ENCODE measurements around the gene WWC2.

WWC2 gene

GRCh38 chr4:183182873-183183725 is 84.0 kb downstream of the WWC2 start:
- H3K4me3 ChIP-seq (ENCODE audit: low read length): no peak overlapping the region
- no peaks in the 10 kb centered on the region for H3K36me3 ChIP-seq (ENCODE audit: control insufficient read depth, low read length)
- no peaks in the 10 kb centered on the region for H4K20me1 ChIP-seq (ENCODE audit: control insufficient read depth, insufficient read depth, low read depth, low read length)
- H3K9me3 ChIP-seq (ENCODE audit: control insufficient read depth, insufficient read depth, low read length): no peaks in the 10 kb centered on the region
- H3K27ac ChIP-seq (ENCODE audit: low read depth, low read length): no peak overlapping the region
- H3K27me3 ChIP-seq (ENCODE audit: control insufficient read depth, low read length): no peaks in the 10 kb centered on the region
- no peak overlapping the region for H3K4me2 ChIP-seq (ENCODE audit: low read length)
- H3F3A ChIP-seq (ENCODE audit: control insufficient read depth, insufficient read depth): no peaks in the 10 kb centered on the region
- no peaks in the 10 kb centered on the region for H3K4me1 ChIP-seq (ENCODE audit: control insufficient read depth, low read length)
- no peak for TF ChIP-seq CTCF (IDR thresholded peaks at IDR 0.05; ENCODE audit: low read depth, low read length, poor library complexity, severe bottlenecking)
- TF ChIP-seq EZH2phosphoT487 (IDR thresholded peaks at IDR 0.05; ENCODE audit: borderline replicate concordance, low read length): no peak
- H3K9me2 ChIP-seq (replicated peaks; ENCODE audit: control insufficient read depth, low read length): no peaks in the 10 kb centered on the region
- no peaks in the 10 kb centered on the region for H3K79me2 ChIP-seq (ENCODE audit: control insufficient read depth, low read length)

- TF ChIP-seq EZH2phosphoT487 (IDR thresholded peaks at IDR 0.05; ENCODE audit: borderline replicate concordance, low read length) (no peak), CTCF (IDR thresholded peaks at IDR 0.05; ENCODE audit: low read depth, low read length, poor library complexity, severe bottlenecking) (no peak)
- H3K27me3 ChIP-seq (ENCODE audit: control insufficient read depth, low read length): no peaks in the 10 kb centered on the region
- no peak overlapping the region for H3K27ac ChIP-seq (ENCODE audit: low read depth, low read length)
- H3K36me3 ChIP-seq (ENCODE audit: control insufficient read depth, low read length): no peaks in the 10 kb centered on the region
- no peak overlapping the region for H3K4me2 ChIP-seq (ENCODE audit: low read length)
- no peaks in the 10 kb centered on the region for H3K9me2 ChIP-seq (replicated peaks; ENCODE audit: control insufficient read depth, low read length)
- no peaks in the 10 kb centered on the region for H3K4me1 ChIP-seq (ENCODE audit: control insufficient read depth, low read length)
- H3K79me2 ChIP-seq (ENCODE audit: control insufficient read depth, low read length): no peaks in the 10 kb centered on the region
- no peak overlapping the region for H3K4me3 ChIP-seq (ENCODE audit: low read length)
- H4K20me1 ChIP-seq (ENCODE audit: control insufficient read depth, insufficient read depth, low read depth, low read length): no peaks in the 10 kb centered on the region
- no peaks in the 10 kb centered on the region for H3K9me3 ChIP-seq (ENCODE audit: control insufficient read depth, insufficient read depth, low read length)
- H3F3A ChIP-seq (ENCODE audit: control insufficient read depth, insufficient read depth): no peaks in the 10 kb centered on the region
Observed at GRCh38 chr4:183183906-183184535, 85.0 kb downstream of the WWC2 start.

- TF ChIP-seq EZH2phosphoT487 (IDR thresholded peaks at IDR 0.05; ENCODE audit: borderline replicate concordance, low read length) (no peak), CTCF (IDR thresholded peaks at IDR 0.05; ENCODE audit: low read depth, low read length, poor library complexity, severe bottlenecking) (no peak)
- Histone ChIP-seq H3K4me1 (ENCODE audit: control insufficient read depth, low read length) (no peaks in the 10 kb centered on the region), H3K36me3 (ENCODE audit: control insufficient read depth, low read length) (no peaks in the 10 kb centered on the region), H3K27ac (ENCODE audit: low read depth, low read length) (no peak overlapping the region), H3K4me2 (ENCODE audit: low read length) (no peak overlapping the region), H3F3A (ENCODE audit: control insufficient read depth, insufficient read depth) (no peaks in the 10 kb centered on the region), H3K79me2 (ENCODE audit: control insufficient read depth, low read length) (no peaks in the 10 kb centered on the region), H3K27me3 (ENCODE audit: control insufficient read depth, low read length) (no peaks in the 10 kb centered on the region), H3K9me3 (ENCODE audit: control insufficient read depth, insufficient read depth, low read length) (no peaks in the 10 kb centered on the region), H4K20me1 (ENCODE audit: control insufficient read depth, insufficient read depth, low read depth, low read length) (no peaks in the 10 kb centered on the region), H3K9me2 (replicated peaks; ENCODE audit: control insufficient read depth, low read length) (no peaks in the 10 kb centered on the region), H3K4me3 (ENCODE audit: low read length) (no peak overlapping the region)
Observed at GRCh38 chr4:183185018-183185417, 86.0 kb downstream of the WWC2 start.

All from DOHH2 (cell line).